ENCODE data around the gene FXYD3.

GRCh38 chr19:35107545-35107944 lies 8.1 kb upstream of the FXYD3 start:
- TF ChIP-seq POLR2AphosphoS5 (IDR thresholded peaks at IDR 0.05; ENCODE audit: low read depth, low read length): no peak
- no peak for TF ChIP-seq REST (IDR thresholded peaks at IDR 0.05; ENCODE audit: insufficient read depth in 1 of 2, low read depth in 2 of 2, low read length in 2 of 2)
- TF ChIP-seq SIN3A (IDR thresholded peaks at IDR 0.05; ENCODE audit: borderline replicate concordance, insufficient read depth, low read length): no peak
- TF ChIP-seq TAF1 (IDR thresholded peaks at IDR 0.05; ENCODE audit: borderline replicate concordance, insufficient read depth, low read length): no peak

Data from PFSK-1 (cell line).